Suprapubic skin (tissue), 4 donors: ENCODE data around the gene VPS37B. TPM values are rescaled to one million over a fixed set of nuclear protein-coding genes. Genes with fewer than 3 reads are reported as not detected.

ENCODE experiments used
- DNase-seq, 2 donors: peaks; one replicate each; pipeline ENCODE4 v3.0.0-alpha.2; 2019; ENCODE audit warnings: low spot score in 2 of 2
- H3K27ac ChIP-seq: fragments of 200-600 bp; sonication (generic); one replicate; pipeline ENCODE4 v1.5.1; 2019
- H3K27me3 ChIP-seq: fragments of 200-600 bp; sonication (generic); one replicate; pipeline ENCODE4 v1.5.1; 2019
- H3K36me3 ChIP-seq: fragments of 200-600 bp; sonication (generic); one replicate; pipeline ENCODE4 v1.5.1; 2019
- H3K4me1 ChIP-seq: fragments of 200-600 bp; sonication (generic); one replicate; pipeline ENCODE4 v1.5.1; 2019
- H3K4me3 ChIP-seq: fragments of 200-600 bp; sonication (generic); one replicate; pipeline ENCODE4 v1.5.1; 2019; ENCODE audit warnings: mild to moderate bottlenecking
- H3K9me3 ChIP-seq: fragments of 200-600 bp; sonication (generic); one replicate; pipeline ENCODE4 v1.5.1; 2019
- EP300 ChIP-seq: sonication (generic); formaldehyde crosslinking; IDR thresholded peaks from one replicate; pipeline ENCODE4 v1.6.1; 2017; ENCODE audit warnings: antibody characterized with exemption
- POLR2A ChIP-seq, 2 donors: fragments of 450-650 bp; IDR thresholded peaks; one replicate each; pipeline ENCODE4 v1.6.1; 2017; ENCODE audit warnings: antibody characterized with exemption in 2 of 2, mild to moderate bottlenecking in 2 of 2, moderate library complexity in 2 of 2
- POLR2AphosphoS5 ChIP-seq, 3 donors: sonication (generic); formaldehyde crosslinking; IDR thresholded peaks; one replicate each; pipeline ENCODE4 v1.6.1; 2017; ENCODE audit warnings: antibody characterized with exemption in 3 of 3
- WGBS: methylation state at CpG from one replicate; pipeline ENCODE4 v1.1.5; 2018; 5-methylcytosine and 5-hydroxymethylcytosine counted together
- total RNA-seq, 4 donors: library from RNA; depleted of rRNA; stranded (reverse); fragments of >200 nt; gene quantifications; one replicate each; pipeline ENCODE4 v1.1.0, GENCODE V29; 2016
- TF ChIP-seq, protein P1 (sequence below), 2 donors: fragments of 200-600 bp in 1 of 2; fragments of 450-650 bp in 1 of 2; sonication (generic) in 1 of 2; IDR thresholded peaks; one replicate each; pipeline ENCODE4 v1.5.1; 2016 to 2019; ENCODE audit warnings: antibody characterized with exemption in 2 of 2, mild to moderate bottlenecking in 1 of 2, moderate library complexity in 1 of 2

The VPS37B gene
- total RNA-seq, 4 donors from 2014 or later, result 42.0 to 67.1 (median 63.0) TPM

DNA sequence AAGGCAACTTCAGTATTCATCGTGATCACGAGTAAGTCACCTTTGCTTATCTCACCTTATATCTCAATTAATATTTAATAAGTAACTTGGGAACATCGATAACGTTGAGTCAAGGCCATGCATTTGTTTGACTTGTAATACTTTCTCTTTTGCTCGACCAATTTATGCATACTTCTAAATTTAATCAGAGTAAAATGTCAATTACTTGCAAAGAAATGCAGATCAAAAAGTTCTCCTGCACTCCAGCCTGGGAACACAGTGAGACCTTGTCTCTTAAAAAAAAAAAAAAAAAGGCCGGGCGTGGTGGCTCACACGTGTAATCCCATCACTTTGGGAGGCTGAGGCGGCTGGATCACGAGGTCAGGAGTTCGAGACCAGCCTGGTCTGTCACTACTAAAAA is 72.5 kb downstream of the VPS37B start:
- 84% methylated on average over 11 of the region's 11 CpGs for WGBS
- no peak for DNase-seq
- Histone ChIP-seq H3K4me3 (no peak overlapping the region), H3K36me3 (no peaks in the 10 kb centered on the region), H3K4me1 (peaks cover 10% of the 10 kb centered on the region), H3K27me3 (no peaks in the 10 kb centered on the region), H3K27ac (no peak overlapping the region), H3K9me3 (no peaks in the 10 kb centered on the region)
- TF ChIP-seq POLR2A (IDR thresholded peaks at IDR 0.05) (no peak), POLR2AphosphoS5 (IDR thresholded peaks at IDR 0.05) (no peak), EP300 (no peak)
- TF ChIP-seq, protein P1, sequence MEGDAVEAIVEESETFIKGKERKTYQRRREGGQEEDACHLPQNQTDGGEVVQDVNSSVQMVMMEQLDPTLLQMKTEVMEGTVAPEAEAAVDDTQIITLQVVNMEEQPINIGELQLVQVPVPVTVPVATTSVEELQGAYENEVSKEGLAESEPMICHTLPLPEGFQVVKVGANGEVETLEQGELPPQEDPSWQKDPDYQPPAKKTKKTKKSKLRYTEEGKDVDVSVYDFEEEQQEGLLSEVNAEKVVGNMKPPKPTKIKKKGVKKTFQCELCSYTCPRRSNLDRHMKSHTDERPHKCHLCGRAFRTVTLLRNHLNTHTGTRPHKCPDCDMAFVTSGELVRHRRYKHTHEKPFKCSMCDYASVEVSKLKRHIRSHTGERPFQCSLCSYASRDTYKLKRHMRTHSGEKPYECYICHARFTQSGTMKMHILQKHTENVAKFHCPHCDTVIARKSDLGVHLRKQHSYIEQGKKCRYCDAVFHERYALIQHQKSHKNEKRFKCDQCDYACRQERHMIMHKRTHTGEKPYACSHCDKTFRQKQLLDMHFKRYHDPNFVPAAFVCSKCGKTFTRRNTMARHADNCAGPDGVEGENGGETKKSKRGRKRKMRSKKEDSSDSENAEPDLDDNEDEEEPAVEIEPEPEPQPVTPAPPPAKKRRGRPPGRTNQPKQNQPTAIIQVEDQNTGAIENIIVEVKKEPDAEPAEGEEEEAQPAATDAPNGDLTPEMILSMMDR (IDR thresholded peaks at IDR 0.05), result no peak

- Histone ChIP-seq H3K27ac (no peak overlapping the region), H3K27me3 (no peaks in the 10 kb centered on the region), H3K36me3 (no peaks in the 10 kb centered on the region), H3K4me3 (no peak overlapping the region), H3K4me1 (peaks cover 1% of the 10 kb centered on the region), H3K9me3 (no peaks in the 10 kb centered on the region)
- WGBS, result 76% methylated on average over 7 of the region's 7 CpGs
- no peak for TF ChIP-seq POLR2AphosphoS5 (IDR thresholded peaks at IDR 0.05)
- no peak for DNase-seq
Observed at GRCh38 chr12:122820838-122821271, 75.1 kb downstream of the VPS37B start.

GRCh38 chr12:122820138-122820537 is 75.8 kb downstream of the VPS37B start:
- TF ChIP-seq POLR2AphosphoS5 (IDR thresholded peaks at IDR 0.05), result no peak
- TF ChIP-seq EP300, result no peak
- TF ChIP-seq POLR2A (IDR thresholded peaks at IDR 0.05), result no peak
- TF ChIP-seq, protein P1 (IDR thresholded peaks at IDR 0.05), result no peak
- DNase-seq, result no peak
- no peak overlapping the region for H3K4me3 ChIP-seq
- no peaks in the 10 kb centered on the region for H3K4me1 ChIP-seq
- no peaks in the 10 kb centered on the region for H3K9me3 ChIP-seq
- WGBS, result 75% methylated on average over 8 of the region's 8 CpGs
- no peak overlapping the region for H3K27ac ChIP-seq
- no peaks in the 10 kb centered on the region for H3K36me3 ChIP-seq
- H3K27me3 ChIP-seq, result no peaks in the 10 kb centered on the region

GRCh38 chr12:122819209-122819785 is 76.6 kb downstream of the VPS37B start:
- WGBS, result 65% methylated on average over 10 of the region's 10 CpGs
- H3K9me3 ChIP-seq, result no peaks in the 10 kb centered on the region
- no peaks in the 10 kb centered on the region for H3K36me3 ChIP-seq
- H3K27ac ChIP-seq, result no peak overlapping the region
- H3K27me3 ChIP-seq, result no peaks in the 10 kb centered on the region
- no peaks in the 10 kb centered on the region for H3K4me1 ChIP-seq
- TF ChIP-seq, protein P1 (IDR thresholded peaks at IDR 0.05), result no peak
- no peak for TF ChIP-seq EP300
- TF ChIP-seq POLR2AphosphoS5 (IDR thresholded peaks at IDR 0.05), result no peak
- no peak for TF ChIP-seq POLR2A (IDR thresholded peaks at IDR 0.05)
- DNase-seq, result no peak
- H3K4me3 ChIP-seq, result no peak overlapping the region

Other genes starting within 250 kb of the VPS37B start
- 10 to 100 TPM; 13.8 to 25.8 (median 21.5) TPM for gene HCAR2, start 192.8 kb downstream of the VPS37B start, total RNA-seq
- 10 to 100 TPM in 3 of 4 donors, 1 to 10 TPM in 1; 5.3 to 19.1 (median 14.3) TPM for gene HCAR3, start 179.3 kb downstream of the VPS37B start, total RNA-seq
- gene HCAR1, start 165.3 kb downstream of the VPS37B start, total RNA-seq, result under 1 TPM; 0.10 to 0.89 (median 0.29) TPM
- 10 to 100 TPM; 18.5 to 37.1 (median 20.5) TPM for gene DENR, start 143.3 kb downstream of the VPS37B start, total RNA-seq
- 1 to 10 TPM in 1 of 4 donors, under 1 TPM in 2, not detected in 1; 0.36 to 2.1 (median 0.38) TPM for gene CCDC62, start 121.6 kb downstream of the VPS37B start, total RNA-seq
- 100 to 1,000 TPM; 162 to 289 (median 200) TPM for gene HIP1R, start 60.7 kb downstream of the VPS37B start, total RNA-seq
- gene ABCB9, start 70.3 kb upstream of the VPS37B start, total RNA-seq, result 1 to 10 TPM; 2.7 to 9.5 (median 7.4) TPM
- gene OGFOD2, start 79.1 kb upstream of the VPS37B start, total RNA-seq, result 10 to 100 TPM in 3 of 4 donors, 1 to 10 TPM in 1; 9.9 to 27.0 (median 13.5) TPM
- gene ARL6IP4, start 84.6 kb upstream of the VPS37B start, total RNA-seq, result 100 to 1,000 TPM in 3 of 4 donors, 10 to 100 TPM in 1; 87.5 to 149 (median 114) TPM